HL-60 (cell line): Measurements from ENCODE around the gene ZNF500.

Source experiments
- POLR2AphosphoS5 ChIP-seq: IDR thresholded peaks from 2 replicates; pipeline ENCODE4 v1.6.1; 2012; ENCODE audit warnings: low read depth
- SPI1 ChIP-seq: IDR thresholded peaks from 2 replicates; pipeline ENCODE4 v1.6.1; 2012; ENCODE audit warnings: low read depth, mild to moderate bottlenecking, borderline replicate concordance
- TF ChIP-seq, protein P1 (sequence below): IDR thresholded peaks from one replicate; pipeline ENCODE4 v1.5.1; 2011; ENCODE audit warnings: low read length, control low read depth, inconsistent platforms; ENCODE audit not compliant: insufficient read depth
- TF ChIP-seq, protein P2 (sequence below): IDR thresholded peaks from 2 replicates; pipeline ENCODE4 v1.6.1; 2012; ENCODE audit warnings: low read depth; ENCODE audit not compliant: insufficient replicate concordance

DNA sequence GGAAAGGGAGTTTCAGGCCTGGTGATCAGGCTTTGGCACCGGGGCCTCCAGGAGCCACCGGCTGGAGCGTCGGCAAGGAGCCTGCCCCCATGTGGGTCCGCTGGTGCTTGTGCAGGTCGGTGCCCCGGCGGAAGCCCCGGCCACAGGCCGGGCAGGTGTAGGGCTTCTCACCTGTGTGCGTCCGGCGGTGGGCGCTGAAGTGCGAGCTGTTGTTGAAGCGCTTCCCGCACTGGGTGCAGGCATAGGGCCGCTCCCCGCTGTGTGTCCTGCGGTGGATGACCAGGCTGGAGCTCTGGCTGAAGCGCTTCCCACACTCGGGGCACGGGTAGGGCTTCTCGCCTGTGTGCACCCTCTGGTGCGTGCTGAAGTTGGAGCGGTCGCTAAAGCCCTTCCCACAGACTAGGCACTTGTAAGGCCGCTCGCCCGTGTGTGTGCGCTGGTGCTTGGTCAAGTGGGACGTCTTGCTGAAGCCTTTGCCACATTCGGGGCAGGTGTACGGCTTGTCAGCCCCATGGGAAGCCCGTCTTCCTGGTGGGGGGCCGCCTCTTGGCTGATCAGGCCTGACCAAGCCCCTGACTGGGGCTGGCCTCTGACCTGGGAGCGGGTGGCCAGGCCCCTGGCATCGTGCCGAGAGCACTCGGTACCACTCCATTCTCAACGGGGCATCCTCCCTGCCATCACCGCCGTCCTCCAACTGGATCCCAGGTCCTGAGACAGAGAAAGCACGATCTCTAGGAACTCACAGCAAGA lies 14.4 kb downstream of the ZNF500 start:
- TF ChIP-seq, protein P1, sequence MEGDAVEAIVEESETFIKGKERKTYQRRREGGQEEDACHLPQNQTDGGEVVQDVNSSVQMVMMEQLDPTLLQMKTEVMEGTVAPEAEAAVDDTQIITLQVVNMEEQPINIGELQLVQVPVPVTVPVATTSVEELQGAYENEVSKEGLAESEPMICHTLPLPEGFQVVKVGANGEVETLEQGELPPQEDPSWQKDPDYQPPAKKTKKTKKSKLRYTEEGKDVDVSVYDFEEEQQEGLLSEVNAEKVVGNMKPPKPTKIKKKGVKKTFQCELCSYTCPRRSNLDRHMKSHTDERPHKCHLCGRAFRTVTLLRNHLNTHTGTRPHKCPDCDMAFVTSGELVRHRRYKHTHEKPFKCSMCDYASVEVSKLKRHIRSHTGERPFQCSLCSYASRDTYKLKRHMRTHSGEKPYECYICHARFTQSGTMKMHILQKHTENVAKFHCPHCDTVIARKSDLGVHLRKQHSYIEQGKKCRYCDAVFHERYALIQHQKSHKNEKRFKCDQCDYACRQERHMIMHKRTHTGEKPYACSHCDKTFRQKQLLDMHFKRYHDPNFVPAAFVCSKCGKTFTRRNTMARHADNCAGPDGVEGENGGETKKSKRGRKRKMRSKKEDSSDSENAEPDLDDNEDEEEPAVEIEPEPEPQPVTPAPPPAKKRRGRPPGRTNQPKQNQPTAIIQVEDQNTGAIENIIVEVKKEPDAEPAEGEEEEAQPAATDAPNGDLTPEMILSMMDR = no peak
- TF ChIP-seq, protein P2, sequence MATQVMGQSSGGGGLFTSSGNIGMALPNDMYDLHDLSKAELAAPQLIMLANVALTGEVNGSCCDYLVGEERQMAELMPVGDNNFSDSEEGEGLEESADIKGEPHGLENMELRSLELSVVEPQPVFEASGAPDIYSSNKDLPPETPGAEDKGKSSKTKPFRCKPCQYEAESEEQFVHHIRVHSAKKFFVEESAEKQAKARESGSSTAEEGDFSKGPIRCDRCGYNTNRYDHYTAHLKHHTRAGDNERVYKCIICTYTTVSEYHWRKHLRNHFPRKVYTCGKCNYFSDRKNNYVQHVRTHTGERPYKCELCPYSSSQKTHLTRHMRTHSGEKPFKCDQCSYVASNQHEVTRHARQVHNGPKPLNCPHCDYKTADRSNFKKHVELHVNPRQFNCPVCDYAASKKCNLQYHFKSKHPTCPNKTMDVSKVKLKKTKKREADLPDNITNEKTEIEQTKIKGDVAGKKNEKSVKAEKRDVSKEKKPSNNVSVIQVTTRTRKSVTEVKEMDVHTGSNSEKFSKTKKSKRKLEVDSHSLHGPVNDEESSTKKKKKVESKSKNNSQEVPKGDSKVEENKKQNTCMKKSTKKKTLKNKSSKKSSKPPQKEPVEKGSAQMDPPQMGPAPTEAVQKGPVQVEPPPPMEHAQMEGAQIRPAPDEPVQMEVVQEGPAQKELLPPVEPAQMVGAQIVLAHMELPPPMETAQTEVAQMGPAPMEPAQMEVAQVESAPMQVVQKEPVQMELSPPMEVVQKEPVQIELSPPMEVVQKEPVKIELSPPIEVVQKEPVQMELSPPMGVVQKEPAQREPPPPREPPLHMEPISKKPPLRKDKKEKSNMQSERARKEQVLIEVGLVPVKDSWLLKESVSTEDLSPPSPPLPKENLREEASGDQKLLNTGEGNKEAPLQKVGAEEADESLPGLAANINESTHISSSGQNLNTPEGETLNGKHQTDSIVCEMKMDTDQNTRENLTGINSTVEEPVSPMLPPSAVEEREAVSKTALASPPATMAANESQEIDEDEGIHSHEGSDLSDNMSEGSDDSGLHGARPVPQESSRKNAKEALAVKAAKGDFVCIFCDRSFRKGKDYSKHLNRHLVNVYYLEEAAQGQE = no peak
- no peak for TF ChIP-seq POLR2AphosphoS5
- TF ChIP-seq SPI1 = no peak
